CD4-positive, alpha-beta T cell treated with Interferon gamma for 1 hour (primary cell): ENCODE data around the gene TMEM30A.

ENCODE experiments used
- DNase-seq: peaks from one replicate; pipeline ENCODE4 v3.0.0-alpha.2; 2020

The TMEM30A gene

GRCh38 chr6:75284632-75285282 is at the start of gene TMEM30A:
Gene TMEM30A (minus strand): TSS chr6:75284792. CDS start chr6:75284638, 154 bp downstream.
- peak; percentile 98 for DNase-seq

- DNase-seq = no peak
Observed at GRCh38 chr6:75333676-75334200, 49.1 kb upstream of the TMEM30A start.

GRCh38 chr6:75331151-75331550 is 46.6 kb upstream of the TMEM30A start:
- no peak for DNase-seq

- no peak for DNase-seq
Observed at GRCh38 chr6:75329703-75330102, 45.1 kb upstream of the TMEM30A start.

GRCh38 chr6:75327807-75328206 is 43.2 kb upstream of the TMEM30A start:
- DNase-seq = no peak

GRCh38 chr6:75326557-75327258 is 42.1 kb upstream of the TMEM30A start:
- no peak for DNase-seq

- DNase-seq = no peak
Observed at GRCh38 chr6:75318900-75319299, 34.3 kb upstream of the TMEM30A start.

GRCh38 chr6:75317503-75318206 is 33.1 kb upstream of the TMEM30A start:
- DNase-seq = no peak

- no peak for DNase-seq
Observed at GRCh38 chr6:75315978-75316377, 31.4 kb upstream of the TMEM30A start.

GRCh38 chr6:75308250-75308988 is 23.8 kb upstream of the TMEM30A start:
- no peak for DNase-seq

GRCh38 chr6:75307364-75308004 is 22.9 kb upstream of the TMEM30A start:
- no peak for DNase-seq

- no peak for DNase-seq
Observed at GRCh38 chr6:75306064-75306463, 21.5 kb upstream of the TMEM30A start.

GRCh38 chr6:75305573-75305972 is 21.0 kb upstream of the TMEM30A start:
- no peak for DNase-seq

- no peak for DNase-seq
Observed at GRCh38 chr6:75302280-75302679, 17.7 kb upstream of the TMEM30A start.

- DNase-seq = no peak
Observed at GRCh38 chr6:75301537-75301936, 16.9 kb upstream of the TMEM30A start.

- no peak for DNase-seq
Observed at GRCh38 chr6:75301088-75301487, 16.5 kb upstream of the TMEM30A start.

GRCh38 chr6:75300531-75300855 is 15.9 kb upstream of the TMEM30A start:
- DNase-seq = no peak

- DNase-seq = no peak
Observed at GRCh38 chr6:75299801-75300530, 15.4 kb upstream of the TMEM30A start.

- no peak for DNase-seq
Observed at GRCh38 chr6:75296811-75297779, 12.5 kb upstream of the TMEM30A start.

GRCh38 chr6:75292555-75292954 is 8.0 kb upstream of the TMEM30A start:
- DNase-seq = no peak

- no peak for DNase-seq
Observed at GRCh38 chr6:75291744-75292143, 7.2 kb upstream of the TMEM30A start.
